ENCODE measurements around the gene GABRG3. TPM values are rescaled to one million over a fixed set of nuclear protein-coding genes. Genes with fewer than 3 reads are reported as not detected.

Gene GABRG3
- total and polyA plus RNA-seq, 7 donors = not detected

DNA sequence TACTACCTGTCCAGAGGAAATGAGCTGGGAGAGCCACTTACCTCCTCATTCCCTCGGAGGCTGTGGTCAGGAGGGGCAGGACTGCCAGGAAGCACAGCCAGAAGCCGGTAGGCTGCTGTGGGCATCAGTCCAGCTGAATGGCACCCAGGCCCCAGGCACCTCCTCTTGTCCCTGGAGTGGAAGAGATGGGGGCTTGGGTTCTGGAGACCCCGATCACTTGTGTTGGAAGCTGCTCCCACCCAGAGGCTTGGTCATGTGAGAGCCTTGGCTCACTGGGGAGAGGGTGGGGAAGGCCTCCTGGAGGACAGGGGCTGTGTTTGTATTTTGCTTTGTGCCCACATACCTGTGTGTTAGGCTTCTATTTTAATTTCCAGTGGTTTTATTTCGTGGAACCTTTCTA lies 261.9 kb downstream of the GABRG3 start:
- intact Hi-C loops (cut with DNase I) = no loop called here
- DNase-seq (no peak), ATAC-seq (no peak)
- Histone ChIP-seq H3K4me1 (no peaks in the 10 kb centered on the region), H3K27ac (no peak overlapping the region), H3K36me3 (ENCODE audit: insufficient read depth in 1 of 2, low read depth in 1 of 2) (no peaks in the 10 kb centered on the region), H3K27me3 (ENCODE audit: insufficient read depth in 3 of 3, low read length in 2 of 3) (no peaks in the 10 kb centered on the region), H3K9me3 (no peaks in the 10 kb centered on the region), H3K4me3 (no peak overlapping the region)
- TF ChIP-seq CTCF (IDR thresholded peaks at IDR 0.05) = no peak
- WGBS, 3 donors = 61 to 69% (median 64%) methylated on average over 4 of the region's 4 CpGs

DNA sequence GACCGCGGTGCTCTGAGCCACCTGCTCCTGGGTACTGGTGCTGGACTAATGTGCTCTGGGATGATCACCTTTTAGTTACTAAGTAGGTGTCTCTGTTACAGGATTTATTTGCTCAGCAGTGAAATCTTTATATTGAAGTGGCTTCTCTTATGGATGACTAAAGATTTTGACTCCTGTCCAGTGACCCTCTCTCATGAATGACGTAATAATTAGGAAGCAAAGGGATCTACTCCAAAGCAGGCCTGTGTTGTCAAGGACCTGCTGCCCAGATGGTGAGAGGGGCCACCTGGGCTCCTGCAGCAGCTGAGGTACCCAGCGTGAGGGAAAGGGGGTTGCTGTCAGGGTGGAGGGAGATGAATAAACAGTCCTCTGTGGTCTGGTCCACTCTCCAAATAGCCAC lies 263.6 kb downstream of the GABRG3 start:
- no peak for ATAC-seq
- 76 to 83% (median 80%) methylated on average over 4 of the region's 4 CpGs for WGBS, 3 donors
- no peaks in the 10 kb centered on the region for H3K36me3 ChIP-seq (ENCODE audit: insufficient read depth in 1 of 2, low read depth in 1 of 2)
- intact Hi-C loops (cut with DNase I) = no loop called here
- H3K27me3 ChIP-seq (ENCODE audit: insufficient read depth in 3 of 3, low read length in 2 of 3) = no peaks in the 10 kb centered on the region
- no peak overlapping the region for H3K27ac ChIP-seq
- TF ChIP-seq CTCF (IDR thresholded peaks at IDR 0.05) = no peak
- no peak overlapping the region for H3K4me3 ChIP-seq
- H3K4me1 ChIP-seq = no peaks in the 10 kb centered on the region
- H3K9me3 ChIP-seq = no peaks in the 10 kb centered on the region
- no peak for DNase-seq

GRCh38 chr15:27235161-27235560 lies 264.2 kb downstream of the GABRG3 start:
- intact Hi-C loops (cut with DNase I) = no loop called here
- no peaks in the 10 kb centered on the region for H3K27me3 ChIP-seq (ENCODE audit: insufficient read depth in 3 of 3, low read length in 2 of 3)
- H3K27ac ChIP-seq = no peak overlapping the region
- DNase-seq (no peak), ATAC-seq (no peak)
- no peaks in the 10 kb centered on the region for H3K4me1 ChIP-seq
- TF ChIP-seq CTCF (IDR thresholded peaks at IDR 0.05) = no peak
- 67 to 80% (median 72%) methylated on average over 4 of the region's 4 CpGs for WGBS, 3 donors
- no peaks in the 10 kb centered on the region for H3K36me3 ChIP-seq (ENCODE audit: insufficient read depth in 1 of 2, low read depth in 1 of 2)
- H3K4me3 ChIP-seq = no peak overlapping the region
- H3K9me3 ChIP-seq = no peaks in the 10 kb centered on the region

GRCh38 chr15:27235681-27236080 lies 264.7 kb downstream of the GABRG3 start:
- H3K4me3 ChIP-seq = no peak overlapping the region
- no peaks in the 10 kb centered on the region for H3K27me3 ChIP-seq (ENCODE audit: insufficient read depth in 3 of 3, low read length in 2 of 3)
- no peaks in the 10 kb centered on the region for H3K4me1 ChIP-seq
- intact Hi-C loops (cut with DNase I) = no loop called here
- H3K27ac ChIP-seq = no peak overlapping the region
- no peaks in the 10 kb centered on the region for H3K9me3 ChIP-seq
- ATAC-seq = no peak
- no peak for DNase-seq
- 38 to 48% (median 42%) methylated on average over 2 of the region's 2 CpGs for WGBS, 3 donors
- no peaks in the 10 kb centered on the region for H3K36me3 ChIP-seq (ENCODE audit: insufficient read depth in 1 of 2, low read depth in 1 of 2)
- TF ChIP-seq CTCF (IDR thresholded peaks at IDR 0.05) = no peak

DNA sequence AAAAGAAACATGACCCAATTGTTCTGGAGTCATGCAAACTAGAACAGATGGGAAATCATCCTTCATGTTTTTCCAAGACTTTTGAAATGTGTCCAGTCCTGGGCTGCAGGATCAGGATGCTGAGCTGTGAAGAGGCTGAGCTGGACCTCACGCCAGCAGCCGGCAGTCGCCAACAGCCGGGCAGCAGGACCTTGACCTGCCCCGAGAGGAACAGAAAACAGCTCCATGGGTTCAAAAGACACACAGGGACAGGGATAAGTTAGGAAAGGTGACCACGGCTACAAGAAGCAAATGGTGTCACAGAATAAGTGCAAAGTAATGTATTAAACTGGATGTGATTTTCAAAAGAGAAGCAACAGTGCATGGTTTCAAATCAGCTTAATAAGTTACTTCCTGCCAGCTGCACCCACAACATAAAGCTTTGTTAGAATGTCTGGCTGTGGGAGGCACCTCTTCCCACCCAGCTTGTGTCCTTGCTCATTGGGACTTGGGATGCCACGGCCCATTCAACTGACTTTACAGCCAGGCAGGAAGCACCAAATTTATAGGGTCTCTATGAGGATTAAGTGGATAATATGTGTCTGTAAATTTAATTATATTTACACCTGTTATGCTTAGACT lies 266.4 kb downstream of the GABRG3 start:
- ATAC-seq = no peak
- Histone ChIP-seq H3K36me3 (ENCODE audit: insufficient read depth in 1 of 2, low read depth in 1 of 2) (no peaks in the 10 kb centered on the region), H3K4me3 (no peak overlapping the region), H3K4me1 (no peaks in the 10 kb centered on the region), H3K9me3 (no peaks in the 10 kb centered on the region), H3K27ac (no peak overlapping the region), H3K27me3 (ENCODE audit: insufficient read depth in 3 of 3, low read length in 2 of 3) (no peaks in the 10 kb centered on the region)
- intact Hi-C loops (cut with DNase I) = no loop called here
- TF ChIP-seq CTCF (IDR thresholded peaks at IDR 0.05) = no peak
- DNase-seq = no peak
- WGBS, 3 donors = 19 to 26% (median 21%) methylated on average over 7 of the region's 7 CpGs

Data from psoas muscle (tissue), 8 donors.